GM12878 (cell line): ENCODE data around the gene ATP5PD. TPM values are rescaled to one million over a fixed set of nuclear protein-coding genes. Genes with fewer than 3 reads are reported as not detected.

Source experiments
- ATAC-seq: fragments of 200-7000 bp; cut with Tn5 transposase; 3 replicates; pipeline ENCODE4 v1.9.1; 2020; ENCODE audit warnings: mild to moderate bottlenecking, moderate library complexity
- BruUV-seq: library from RNA; stranded (reverse); fragments of 400-500 nt; replicated peaks from 2 replicates; lab custom pipeline; 2021; lab: Mats Ljungman, UMichigan
- CTCF ChIA-PET: fragments of 300-600 bp; sonication (Branson Sonifier 250); formaldehyde crosslinking; extraction: SDS; loops from one replicate; lab custom pipeline; 2021; ENCODE audit warnings: inconsistent platforms; lab: Yijun Ruan, JAX
- POLR2A ChIA-PET: fragments of 350-600 bp; formaldehyde crosslinking; extraction: SDS; loops from one replicate; lab custom pipeline; 2021; ENCODE audit warnings: inconsistent platforms; lab: Charles Lee
- RAD21 ChIA-PET: fragments of 300-600 bp; sonication (Branson Sonifier 250); formaldehyde crosslinking; loops from one replicate; lab custom pipeline; 2023; ENCODE audit warnings: antibody characterized with exemption; ENCODE audit not compliant: unreplicated experiment; lab: Charles Lee
- SMC1A ChIA-PET: fragments of 300-600 bp; sonication (Branson Sonifier 250); formaldehyde crosslinking; loops from one replicate; lab custom pipeline; 2023; ENCODE audit not compliant: unreplicated experiment, uncharacterized antibody; lab: Charles Lee
- DNase-seq: peaks from one replicate; pipeline ENCODE4 v3.0.0-alpha.2; 2011; ENCODE audit warnings: low read depth, low spot score
- FAIRE-seq: peaks from 3 replicates; lab custom pipeline; 2011; peaks lifted over from hg19 to GRCh38; lab: Jason Lieb, UNC
- H2AFZ ChIP-seq: 2 replicates; pipeline ENCODE4 v1.6.0; 2011; ENCODE audit warnings: low read depth, low read length, control low read depth; ENCODE audit not compliant: control insufficient read depth
- H3K27ac ChIP-seq: 2 replicates; pipeline ENCODE4 v1.5.1; 2011; ENCODE audit warnings: control low read depth; ENCODE audit not compliant: control insufficient read depth, insufficient read depth
- H3K27me3 ChIP-seq, 2 experiments: replicated peaks in 1 of 2; 2 replicates each; pipeline versions ENCODE4 v1.6.0 to v1.6.1; 2011; ENCODE audit warnings: low read length in 1 of 2; ENCODE audit not compliant: control insufficient read depth in 2 of 2, insufficient read depth in 2 of 2
- H3K36me3 ChIP-seq, 2 experiments: 2 replicates each; pipeline ENCODE4 v1.5.1; 2011; ENCODE audit warnings: low read length in 1 of 2; ENCODE audit not compliant: control insufficient read depth in 2 of 2, insufficient read depth in 2 of 2
- H3K4me1 ChIP-seq: 2 replicates; pipeline ENCODE4 v1.6.1; 2011; ENCODE audit warnings: mild to moderate bottlenecking, low read length, moderate library complexity, mixed read lengths; ENCODE audit not compliant: control insufficient read depth, insufficient read depth
- H3K4me2 ChIP-seq: 2 replicates; pipeline ENCODE4 v1.6.0; 2011; ENCODE audit warnings: control low read depth; ENCODE audit not compliant: control insufficient read depth, insufficient read depth
- H3K4me3 ChIP-seq: fragments of 200-600 bp; sonication (generic); 2 replicates; pipeline ENCODE4 v1.5.1; 2016
- H3K79me2 ChIP-seq: 2 replicates; pipeline ENCODE4 v1.6.0; 2011; ENCODE audit warnings: low read length; ENCODE audit not compliant: control insufficient read depth, insufficient read depth
- H3K9ac ChIP-seq: 2 replicates; pipeline ENCODE4 v1.8.0; 2011; ENCODE audit warnings: low read length, control low read depth, mixed read lengths; ENCODE audit not compliant: control insufficient read depth, insufficient read depth
- H3K9me3 ChIP-seq: replicated peaks from 3 replicates; pipeline ENCODE4 v1.5.1; 2011; ENCODE audit warnings: mild to moderate bottlenecking, low read length; ENCODE audit not compliant: control insufficient read depth, insufficient read depth
- H4K20me1 ChIP-seq: 2 replicates; pipeline ENCODE4 v1.6.0; 2011; ENCODE audit not compliant: control insufficient read depth, insufficient read depth
- CBX3 ChIP-seq: fragments of 200-600 bp; sonication (generic); IDR thresholded peaks from 2 replicates; pipeline ENCODE4 v1.6.1; 2016; ENCODE audit warnings: low read depth, borderline replicate concordance
- CHD4 ChIP-seq: fragments of 200-600 bp; sonication (generic); IDR thresholded peaks from 2 replicates; pipeline ENCODE4 v1.6.1; 2016; ENCODE audit warnings: mild to moderate bottlenecking
- RAD21 ChIP-seq: IDR thresholded peaks from 2 replicates; pipeline ENCODE4 v1.6.1; 2011; ENCODE audit warnings: mild to moderate bottlenecking, low read depth, low read length, moderate library complexity; ENCODE audit not compliant: insufficient read depth
- SMARCA5 ChIP-seq: fragments of 450-650 bp; IDR thresholded peaks from 2 replicates; pipeline ENCODE4 v1.6.1; 2017; ENCODE audit warnings: mild to moderate bottlenecking
- ZBTB40 ChIP-seq: fragments of 450-650 bp; IDR thresholded peaks from 2 replicates; pipeline ENCODE4 v1.6.1; 2016; ENCODE audit warnings: mild to moderate bottlenecking, moderate library complexity, borderline replicate concordance
- ZNF384 ChIP-seq: IDR thresholded peaks from 2 replicates; pipeline ENCODE4 v1.6.1; 2012; ENCODE audit warnings: low read depth, mild to moderate bottlenecking, low read length, improper control_type of control experiment, borderline replicate concordance
- ZNF622 ChIP-seq: fragments of 450-650 bp; IDR thresholded peaks from 2 replicates; pipeline ENCODE4 v1.6.1; 2017; ENCODE audit warnings: mild to moderate bottlenecking, inconsistent platforms
- WGBS: methylation state at CpG from one replicate; pipeline ENCODE4 v1.1.6; 2016; ENCODE audit warnings: low lambda C conversion rate; ENCODE audit not compliant: insufficient replicate concordance, insufficient coverage; ENCODE audit errors: missing lambda C conversion rate; 5-methylcytosine and 5-hydroxymethylcytosine counted together
- in situ Hi-C: fragments of 300-500 bp; cut with MboI; formaldehyde crosslinking; loops from 9 replicates; pipeline ENCODE4 v1.14.3; 2018; ENCODE audit warnings: mixed read lengths
- intact Hi-C: fragments of 100-400 bp; cut with micrococcal nuclease; formaldehyde crosslinking; loops from one replicate; pipeline ENCODE4 v1.14.2; 2022; ENCODE audit not compliant: unreplicated experiment
- polyA plus RNA-seq, 11 experiments: library from polyadenylated mRNA; depleted of rRNA in 4 of 11; unstranded in 6 of 11; stranded (reverse) in 5 of 11; fragments of >200 nt; fragmentation: Nextera tagmentation in 4 of 11; fragmentation: Illumina TruSeq in 1 of 11; extraction: Ambion mirVana in 4 of 11; extraction: Trizol in 1 of 11; gene quantifications; 1 replicate in 1 of 11; 2 replicates in 10 of 11; pipeline versions ENCODE4 v1.2.1 to v1.2.3, GENCODE V29; 2011 to 2016; ENCODE audit warnings: inconsistent platforms in 2 of 11, missing spikeins in 2 of 11, low read depth in 1 of 11
- total RNA-seq, 4 experiments: library from RNA; depleted of rRNA in 3 of 4; stranded (reverse); fragments of >200 nt in 3 of 4; fragmentation: Illumina TruSeq in 1 of 4; extraction: Trizol in 1 of 4; gene quantifications; 2 replicates each; pipeline versions ENCODE4 v1.2.1 to v1.2.3, GENCODE V29; 2013 to 2021
- TF ChIP-seq, protein P1 (sequence below): fragments of 150-350 bp; IDR thresholded peaks from 2 replicates; pipeline ENCODE4 v1.6.1; 2016; ENCODE audit warnings: low read depth, low read length
- TF ChIP-seq, protein P2 (sequence below): IDR thresholded peaks from 2 replicates; pipeline ENCODE4 v1.6.1; 2012; ENCODE audit warnings: low read depth, low read length, improper control_type of control experiment

The ATP5PD gene
- total and polyA plus RNA-seq, 10 of the 15 experiments (the other 5 are each of a cell fraction or from before 2014, with no cell fraction given): 172 to 772 (median 321) TPM

GRCh38 chr17:75087182-75087557 is 40.4 kb upstream of the ATP5PD start (continued):
- TF ChIP-seq ZBTB40: 0 out of 2 replicates have a peak, but pooled peaks have one; percentile 22

- ChIA-PET CTCF (interaction anchor here (0.6 to 3.1 kb wide), 4 partner anchors 14 to 697 kb away, joined by 3 to 12 read pairs (median 4); no protein-coding TSS in a partner anchor), RAD21 (interaction anchor here (1.7 kb wide), 1 partner anchor 8 kb away, joined by 9 read pairs; no protein-coding TSS in a partner anchor), SMC1A (interaction anchor here (0.9 kb wide), 1 partner anchor 75 kb away, joined by 3 read pairs; no protein-coding TSS in a partner anchor), POLR2A (interaction anchor here (3.1 kb wide), 1 partner anchor 9 kb away, joined by 15 read pairs; no protein-coding TSS in a partner anchor)
- H3K36me3 ChIP-seq: no peaks in the 10 kb centered on the region
- H3K4me2 ChIP-seq: no peak overlapping the region; the same call in 1 of the 2 replicates
- intact Hi-C loops (no loop called here), in situ Hi-C loops (no loop called here)
- ATAC-seq (no peak), DNase-seq (no peak), FAIRE-seq (peak; percentile 31)
- BruUV-seq: no TSS peak
- H3K4me3 ChIP-seq: no peak overlapping the region
- no peaks in the 10 kb centered on the region for H4K20me1 ChIP-seq
- 84% methylated on average over 15 of the region's 15 CpGs for WGBS
- peaks cover 13% of the 10 kb centered on the region for H3K4me1 ChIP-seq
- no peaks in the 10 kb centered on the region for H3K9me3 ChIP-seq
- no peak overlapping the region; the same call in 1 of the 2 replicates for H3K9ac ChIP-seq
- no peaks in the 10 kb centered on the region for H3K27me3 ChIP-seq
- H2AFZ ChIP-seq: no peak overlapping the region
- H3K27ac ChIP-seq: no peak overlapping the region
- H3K79me2 ChIP-seq: no peaks in the 10 kb centered on the region
- TF ChIP-seq ZNF622 (no peak), RAD21 (no peak), ZNF384 (no peak), CBX3 (no peak), SMARCA5 (no peak), CHD4 (no peak)
- TF ChIP-seq, protein P1, sequence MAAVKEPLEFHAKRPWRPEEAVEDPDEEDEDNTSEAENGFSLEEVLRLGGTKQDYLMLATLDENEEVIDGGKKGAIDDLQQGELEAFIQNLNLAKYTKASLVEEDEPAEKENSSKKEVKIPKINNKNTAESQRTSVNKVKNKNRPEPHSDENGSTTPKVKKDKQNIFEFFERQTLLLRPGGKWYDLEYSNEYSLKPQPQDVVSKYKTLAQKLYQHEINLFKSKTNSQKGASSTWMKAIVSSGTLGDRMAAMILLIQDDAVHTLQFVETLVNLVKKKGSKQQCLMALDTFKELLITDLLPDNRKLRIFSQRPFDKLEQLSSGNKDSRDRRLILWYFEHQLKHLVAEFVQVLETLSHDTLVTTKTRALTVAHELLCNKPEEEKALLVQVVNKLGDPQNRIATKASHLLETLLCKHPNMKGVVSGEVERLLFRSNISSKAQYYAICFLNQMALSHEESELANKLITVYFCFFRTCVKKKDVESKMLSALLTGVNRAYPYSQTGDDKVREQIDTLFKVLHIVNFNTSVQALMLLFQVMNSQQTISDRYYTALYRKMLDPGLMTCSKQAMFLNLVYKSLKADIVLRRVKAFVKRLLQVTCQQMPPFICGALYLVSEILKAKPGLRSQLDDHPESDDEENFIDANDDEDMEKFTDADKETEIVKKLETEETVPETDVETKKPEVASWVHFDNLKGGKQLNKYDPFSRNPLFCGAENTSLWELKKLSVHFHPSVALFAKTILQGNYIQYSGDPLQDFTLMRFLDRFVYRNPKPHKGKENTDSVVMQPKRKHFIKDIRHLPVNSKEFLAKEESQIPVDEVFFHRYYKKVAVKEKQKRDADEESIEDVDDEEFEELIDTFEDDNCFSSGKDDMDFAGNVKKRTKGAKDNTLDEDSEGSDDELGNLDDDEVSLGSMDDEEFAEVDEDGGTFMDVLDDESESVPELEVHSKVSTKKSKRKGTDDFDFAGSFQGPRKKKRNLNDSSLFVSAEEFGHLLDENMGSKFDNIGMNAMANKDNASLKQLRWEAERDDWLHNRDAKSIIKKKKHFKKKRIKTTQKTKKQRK: no peak
- TF ChIP-seq, protein P2, sequence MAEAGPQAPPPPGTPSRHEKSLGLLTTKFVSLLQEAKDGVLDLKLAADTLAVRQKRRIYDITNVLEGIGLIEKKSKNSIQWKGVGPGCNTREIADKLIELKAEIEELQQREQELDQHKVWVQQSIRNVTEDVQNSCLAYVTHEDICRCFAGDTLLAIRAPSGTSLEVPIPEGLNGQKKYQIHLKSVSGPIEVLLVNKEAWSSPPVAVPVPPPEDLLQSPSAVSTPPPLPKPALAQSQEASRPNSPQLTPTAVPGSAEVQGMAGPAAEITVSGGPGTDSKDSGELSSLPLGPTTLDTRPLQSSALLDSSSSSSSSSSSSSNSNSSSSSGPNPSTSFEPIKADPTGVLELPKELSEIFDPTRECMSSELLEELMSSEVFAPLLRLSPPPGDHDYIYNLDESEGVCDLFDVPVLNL: no peak
Observed at GRCh38 chr17:75086496-75087181, 39.9 kb upstream of the ATP5PD start.
